CD14-positive monocyte (primary cell): ENCODE results near the gene CDC42BPG. TPM values are rescaled to one million over a fixed set of nuclear protein-coding genes. Genes with fewer than 3 reads are reported as not detected.
A peak's percentile ranks its signal among the peaks of the same experiment; 100 is the strongest.

Source experiments
- DNase-seq, 3 donors: peaks; one replicate each; pipeline ENCODE4 v3.0.0-alpha.2; 2011 to 2022
- H2AFZ ChIP-seq: 2 replicates; pipeline ENCODE4 v1.6.0; 2012; ENCODE audit warnings: mild to moderate bottlenecking, low read depth, low read length, inconsistent platforms; ENCODE audit not compliant: insufficient read depth, poor library complexity, severe bottlenecking
- H3K27ac ChIP-seq, 2 donors: 1 replicate in 1 of 2; 2 replicates in 1 of 2; pipeline ENCODE4 v1.5.1; 2012 to 2013; ENCODE audit warnings: low read length in 2 of 2, control low read depth in 1 of 2, inconsistent platforms in 1 of 2, low read depth in 1 of 2, mild to moderate bottlenecking in 1 of 2
- H3K27me3 ChIP-seq, 2 donors: one replicate each; pipeline versions ENCODE4 v1.6.0 to v1.6.1; 2011 to 2013; ENCODE audit warnings: low read length in 2 of 2; ENCODE audit not compliant: control insufficient read depth in 2 of 2, insufficient read depth in 2 of 2
- H3K36me3 ChIP-seq, 2 donors: replicated peaks in 1 of 2; 1 replicate in 1 of 2; 2 replicates in 1 of 2; pipeline versions ENCODE4 v1.5.1 to v1.6.1; 2012 to 2013; ENCODE audit warnings: low read length in 2 of 2, control low read depth in 1 of 2, inconsistent platforms in 1 of 2, mild to moderate bottlenecking in 1 of 2; ENCODE audit not compliant: insufficient read depth in 2 of 2, control insufficient read depth in 1 of 2
- H3K4me1 ChIP-seq, 2 donors: 1 replicate in 1 of 2; 2 replicates in 1 of 2; pipeline versions ENCODE4 v1.5.1 to v1.6.1; 2012 to 2013; ENCODE audit warnings: low read length in 2 of 2, control low read depth in 1 of 2, inconsistent platforms in 1 of 2, mild to moderate bottlenecking in 1 of 2, moderate library complexity in 1 of 2; ENCODE audit not compliant: insufficient read depth in 2 of 2, control insufficient read depth in 1 of 2
- H3K4me2 ChIP-seq: replicated peaks from 2 replicates; pipeline ENCODE3; 2012; ENCODE audit warnings: low read length, moderate library complexity, mild to moderate bottlenecking; ENCODE audit not compliant: poor library complexity, severe bottlenecking; ENCODE audit errors: extremely low read depth
- H3K4me3 ChIP-seq, 3 experiments: fragments of 200-600 bp in 1 of 3; sonication (generic) in 1 of 3; replicated peaks in 1 of 3; 1 replicate in 2 of 3; 2 replicates in 1 of 3; pipeline ENCODE4 v1.5.1; 2011 to 2013; ENCODE audit warnings: low read length in 3 of 3, mild to moderate bottlenecking in 3 of 3, control low read depth in 2 of 3, low read depth in 2 of 3, inconsistent platforms in 1 of 3, moderate library complexity in 1 of 3
- H3K79me2 ChIP-seq: 2 replicates; pipeline ENCODE4 v1.6.0; 2012; ENCODE audit warnings: mild to moderate bottlenecking, control low read depth, inconsistent platforms, low read length, moderate library complexity; ENCODE audit not compliant: insufficient read depth
- H3K9ac ChIP-seq: 2 replicates; pipeline ENCODE4 v1.6.0; 2017; ENCODE audit warnings: low read length, mild to moderate bottlenecking; ENCODE audit not compliant: insufficient read depth, poor library complexity, severe bottlenecking
- H3K9me3 ChIP-seq, 2 donors: replicated peaks in 1 of 2; 1 replicate in 1 of 2; 2 replicates in 1 of 2; pipeline versions ENCODE4 v1.5.1 to v1.6.1; 2012 to 2013; ENCODE audit warnings: low read length in 2 of 2, control low read depth in 1 of 2; ENCODE audit not compliant: control insufficient read depth in 1 of 2, insufficient read depth in 1 of 2
- H4K20me1 ChIP-seq: 2 replicates; pipeline ENCODE4 v1.6.0; 2012; ENCODE audit warnings: mild to moderate bottlenecking, low read length, control low read depth, moderate library complexity; ENCODE audit not compliant: insufficient read depth
- H3K27ac Mint-ChIP-seq, 7 donors: one replicate each; pipeline ENCODE4 v1.8.0; 2020; ENCODE audit warnings: mild to moderate bottlenecking in 7 of 7, mixed read lengths in 7 of 7, moderate library complexity in 6 of 7, inconsistent platforms in 2 of 7
- H3K27me3 Mint-ChIP-seq, 3 donors: one replicate each; pipeline ENCODE4 v1.8.0; 2021 to 2022; ENCODE audit warnings: low read depth in 3 of 3, mild to moderate bottlenecking in 3 of 3, mixed read lengths in 3 of 3, moderate library complexity in 3 of 3, inconsistent platforms in 1 of 3
- H3K36me3 Mint-ChIP-seq, 2 donors: one replicate each; pipeline ENCODE4 v1.8.0; 2020; ENCODE audit warnings: mixed read lengths in 2 of 2, inconsistent platforms in 1 of 2, mild to moderate bottlenecking in 1 of 2
- H3K4me1 Mint-ChIP-seq: one replicate; pipeline ENCODE4 v1.8.0; 2020; ENCODE audit warnings: mild to moderate bottlenecking, mixed read lengths
- H3K4me3 Mint-ChIP-seq, 2 donors: one replicate each; pipeline ENCODE4 v1.8.0; 2020; ENCODE audit warnings: mild to moderate bottlenecking in 2 of 2, mixed read lengths in 2 of 2, moderate library complexity in 1 of 2
- H3K9me3 Mint-ChIP-seq, 7 donors: one replicate each; pipeline ENCODE4 v1.8.0; 2020 to 2022; ENCODE audit warnings: mixed read lengths in 7 of 7, mild to moderate bottlenecking in 6 of 7, moderate library complexity in 6 of 7, inconsistent platforms in 2 of 7
- CTCF ChIP-seq: fragments of 200-600 bp; IDR thresholded peaks from one replicate; pipeline ENCODE4 v1.8.0; 2022; ENCODE audit warnings: antibody characterized with exemption, mild to moderate bottlenecking
- WGBS: methylation state at CpG from one replicate; pipeline ENCODE4 v1.1.5; 2013; ENCODE audit warnings: missing lambda C conversion rate; ENCODE audit not compliant: insufficient coverage; 5-methylcytosine and 5-hydroxymethylcytosine counted together
- intact Hi-C, 2 donors: fragments of 100-400 bp; cut with micrococcal nuclease; formaldehyde crosslinking; loops; one replicate each; pipeline versions ENCODE4 v1.15.0 to v1.15.1; 2023
- polyA plus RNA-seq, 3 donors: library from polyadenylated mRNA; depleted of rRNA in 1 of 3; unstranded in 2 of 3; stranded (reverse) in 1 of 3; fragments of 300-500 nt in 2 of 3; fragments of >200 nt in 1 of 3; fragmentation: Illumina TruSeq in 2 of 3; gene quantifications; 1 replicate in 2 of 3; 2 replicates in 1 of 3; pipeline ENCODE4 v1.2.3, GENCODE V29; 2012 to 2021

Gene CDC42BPG
- polyA plus RNA-seq, 3 donors, result 0.23 TPM; not detected in 2

DNA sequence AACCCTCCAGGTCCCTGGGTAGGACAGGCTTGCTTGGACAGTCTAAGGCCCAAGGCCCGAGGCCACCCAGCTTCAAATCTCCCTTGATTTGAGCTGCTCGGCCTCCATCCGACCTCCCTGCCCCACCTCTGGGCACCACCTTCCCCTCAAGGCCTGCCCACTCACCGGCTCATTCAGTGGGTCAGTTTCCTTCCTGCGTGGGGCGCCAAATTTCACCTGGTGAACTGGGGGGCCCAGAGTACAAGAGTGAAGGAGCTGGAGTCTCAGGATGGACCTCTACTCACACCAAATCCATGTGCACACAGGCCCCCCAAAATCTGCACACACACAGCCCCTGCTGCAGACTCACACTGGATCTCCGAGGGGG is 45.2 kb downstream of the CDC42BPG start:
- TF ChIP-seq CTCF, result no peak
- H3K36me3 Mint-ChIP-seq, result peaks cover 30 to 49% of the 10 kb centered on the region in 2 donors
- Histone ChIP-seq H3K9ac (no peak overlapping the region), H3K9me3 (no peaks in the 10 kb centered on the region), H3K4me1 (peaks cover 28 to 40% of the 10 kb centered on the region in 2 donors), H3K27ac (no peak overlapping the region), H3K36me3 (peaks cover 27 to 38% of the 10 kb centered on the region in 2 donors), H3K4me2 (no peak overlapping the region), H2AFZ (no peak overlapping the region), H4K20me1 (peaks cover 5% of the 10 kb centered on the region), H3K79me2 (peaks cover 6% of the 10 kb centered on the region), H3K27me3 (no peaks in the 10 kb centered on the region), H3K4me3 (no peak overlapping the region)
- H3K4me3 Mint-ChIP-seq, result no peak overlapping the region
- H3K4me1 Mint-ChIP-seq, result peaks cover 50% of the 10 kb centered on the region
- H3K9me3 Mint-ChIP-seq, result peaks cover 0 to 3% (median 0%) of the 10 kb centered on the region in 7 donors
- intact Hi-C loops, result no loop called here
- peaks cover 0 to 4% (median 2%) of the 10 kb centered on the region in 3 donors for H3K27me3 Mint-ChIP-seq
- 93% methylated on average over 4 of the region's 7 CpGs for WGBS
- H3K27ac Mint-ChIP-seq, result peak overlapping the region in 1 of 7 donors; percentile 81
- no peak for DNase-seq

DNA sequence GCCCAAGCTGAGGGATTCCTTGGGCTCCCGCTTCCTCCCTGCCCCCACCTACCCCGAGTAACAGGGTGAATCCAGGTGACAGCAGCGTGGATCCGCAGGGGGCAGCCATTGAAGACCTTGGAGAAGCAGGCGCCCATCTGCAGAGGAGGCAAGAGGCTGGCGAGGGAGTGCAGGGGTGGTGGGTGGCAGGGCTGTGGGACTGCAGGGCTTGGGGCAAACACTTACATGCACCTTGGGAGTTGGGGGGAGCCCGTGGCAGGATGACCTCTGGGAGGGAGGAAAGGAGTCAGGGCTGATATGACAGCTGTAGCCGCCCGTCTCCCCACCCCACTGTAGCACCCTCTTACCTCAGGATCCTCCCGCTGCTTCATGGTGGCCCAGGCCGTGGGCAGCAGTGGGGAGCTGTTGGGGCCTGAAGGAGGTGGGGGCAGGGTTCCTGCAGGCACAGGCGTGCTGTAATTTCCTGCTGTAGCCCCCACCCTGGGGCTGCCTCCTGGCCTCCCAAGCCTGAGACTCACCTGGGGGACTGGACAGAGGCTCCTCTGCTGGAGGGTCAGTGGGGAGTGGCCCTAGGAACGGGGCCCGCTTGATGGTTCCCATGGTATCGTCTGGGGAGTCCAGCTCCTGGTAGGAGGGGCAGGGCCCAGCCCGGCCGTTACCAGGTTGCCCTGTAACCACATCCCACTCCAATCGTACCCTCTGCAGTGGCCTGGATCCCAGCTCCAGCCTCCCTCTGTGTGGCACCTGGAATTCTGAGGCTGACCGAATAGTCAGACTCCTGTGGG is 47.5 kb downstream of the CDC42BPG start:
- Histone ChIP-seq H3K4me2 (no peak overlapping the region), H3K27ac (no peak overlapping the region), H3K36me3 (peaks cover 39 to 46% of the 10 kb centered on the region in 2 donors), H3K9ac (no peak overlapping the region), H3K9me3 (no peaks in the 10 kb centered on the region), H4K20me1 (peaks cover 5% of the 10 kb centered on the region), H2AFZ (no peak overlapping the region), H3K4me1 (peaks cover 10 to 21% of the 10 kb centered on the region in 2 donors), H3K79me2 (no peaks in the 10 kb centered on the region), H3K4me3 (no peak overlapping the region), H3K27me3 (no peaks in the 10 kb centered on the region)
- 83% methylated on average over 3 of the region's 19 CpGs for WGBS
- peaks cover 36% of the 10 kb centered on the region for H3K4me1 Mint-ChIP-seq
- peaks cover 0 to 3% (median 0%) of the 10 kb centered on the region in 7 donors for H3K9me3 Mint-ChIP-seq
- intact Hi-C loops, result no loop called here
- DNase-seq, result no peak
- no peak for TF ChIP-seq CTCF
- H3K27ac Mint-ChIP-seq, result no peak overlapping the region
- H3K27me3 Mint-ChIP-seq, result peaks cover 0 to 4% (median 2%) of the 10 kb centered on the region in 3 donors
- H3K36me3 Mint-ChIP-seq, result peaks cover 45 to 66% of the 10 kb centered on the region in 2 donors
- no peak overlapping the region for H3K4me3 Mint-ChIP-seq
